Duodenal mucosa (tissue), 2 donors: ENCODE measurements around the gene CEP63.

Experiments
- H3K27ac ChIP-seq: one replicate; pipeline ENCODE4 v1.7.0; 2013; ENCODE audit warnings: low read depth, low read length
- H3K27me3 ChIP-seq, 2 donors: one replicate each; pipeline ENCODE4 v1.7.0; 2013; ENCODE audit warnings: low read length in 2 of 2, control low read depth in 1 of 2; ENCODE audit not compliant: insufficient read depth in 2 of 2, control insufficient read depth in 1 of 2
- H3K36me3 ChIP-seq, 2 donors: one replicate each; pipeline ENCODE4 v1.7.0; 2013; ENCODE audit warnings: low read length in 2 of 2, control low read depth in 1 of 2; ENCODE audit not compliant: insufficient read depth in 2 of 2, control insufficient read depth in 1 of 2
- H3K4me1 ChIP-seq, 2 donors: one replicate each; pipeline ENCODE4 v1.7.0; 2013; ENCODE audit warnings: low read length in 2 of 2, control low read depth in 1 of 2; ENCODE audit not compliant: insufficient read depth in 2 of 2, control insufficient read depth in 1 of 2
- H3K4me3 ChIP-seq, 2 donors: one replicate each; pipeline ENCODE4 v1.7.0; 2013; ENCODE audit warnings: low read length in 2 of 2, low read depth in 1 of 2
- H3K9ac ChIP-seq, 2 donors: one replicate each; pipeline ENCODE4 v1.7.0; 2013; ENCODE audit warnings: low read length in 2 of 2, low read depth in 1 of 2
- H3K9me3 ChIP-seq, 2 donors: one replicate each; pipeline ENCODE4 v1.7.0; 2013; ENCODE audit warnings: low read length in 2 of 2, control low read depth in 1 of 2; ENCODE audit not compliant: control insufficient read depth in 1 of 2

CEP63 gene

GRCh38 chr3:134466331-134466730 is 19.5 kb upstream of the CEP63 start:
- no peaks in the 10 kb centered on the region for H3K36me3 ChIP-seq
- H3K4me3 ChIP-seq = no peak overlapping the region
- H3K4me1 ChIP-seq = peaks cover 4 to 5% of the 10 kb centered on the region in 2 donors
- H3K27me3 ChIP-seq = no peaks in the 10 kb centered on the region
- H3K9me3 ChIP-seq = no peaks in the 10 kb centered on the region
- no peak overlapping the region for H3K9ac ChIP-seq
- H3K27ac ChIP-seq = no peak overlapping the region

GRCh38 chr3:134468519-134468918 is 17.3 kb upstream of the CEP63 start:
- H3K27ac ChIP-seq = no peak overlapping the region
- H3K4me1 ChIP-seq = peaks cover 4 to 5% of the 10 kb centered on the region in 2 donors
- no peaks in the 10 kb centered on the region for H3K36me3 ChIP-seq
- no peaks in the 10 kb centered on the region for H3K9me3 ChIP-seq
- H3K27me3 ChIP-seq = no peaks in the 10 kb centered on the region
- H3K4me3 ChIP-seq = no peak overlapping the region
- H3K9ac ChIP-seq = no peak overlapping the region

GRCh38 chr3:134471521-134472193 is 14.2 kb upstream of the CEP63 start:
- no peak overlapping the region for H3K9ac ChIP-seq
- H3K27ac ChIP-seq = no peak overlapping the region

GRCh38 chr3:134472831-134473230 is 13.0 kb upstream of the CEP63 start:
- Histone ChIP-seq H3K27ac (no peak overlapping the region), H3K9me3 (no peaks in the 10 kb centered on the region), H3K9ac (no peak overlapping the region), H3K27me3 (no peaks in the 10 kb centered on the region), H3K4me3 (no peak overlapping the region), H3K4me1 (no peaks in the 10 kb centered on the region), H3K36me3 (peaks cover 10 to 21% of the 10 kb centered on the region in 2 donors)

More at GRCh38 chr3:134471521-134472193, 14.2 kb upstream of the CEP63 start:
- Histone ChIP-seq H3K4me1 (no peaks in the 10 kb centered on the region), H3K9me3 (no peaks in the 10 kb centered on the region), H3K27me3 (no peaks in the 10 kb centered on the region), H3K36me3 (peaks cover 0 to 10% of the 10 kb centered on the region in 2 donors), H3K4me3 (no peak overlapping the region)

GRCh38 chr3:134473868-134474546 is 11.8 kb upstream of the CEP63 start:
- H3K4me3 ChIP-seq = no peak overlapping the region
- H3K4me1 ChIP-seq = no peaks in the 10 kb centered on the region
- H3K9ac ChIP-seq = no peak overlapping the region
- H3K27ac ChIP-seq = no peak overlapping the region
- H3K36me3 ChIP-seq = peaks cover 17 to 33% of the 10 kb centered on the region in 2 donors
- H3K9me3 ChIP-seq = no peaks in the 10 kb centered on the region
- H3K27me3 ChIP-seq = no peaks in the 10 kb centered on the region

GRCh38 chr3:134474956-134475355 is 10.9 kb upstream of the CEP63 start:
- Histone ChIP-seq H3K27me3 (no peaks in the 10 kb centered on the region), H3K4me1 (no peaks in the 10 kb centered on the region), H3K9me3 (no peaks in the 10 kb centered on the region), H3K9ac (no peak overlapping the region), H3K27ac (no peak overlapping the region), H3K36me3 (peaks cover 17 to 36% of the 10 kb centered on the region in 2 donors), H3K4me3 (no peak overlapping the region)

GRCh38 chr3:134476306-134476705 is 9.6 kb upstream of the CEP63 start:
- Histone ChIP-seq H3K9ac (no peak overlapping the region), H3K4me3 (no peak overlapping the region), H3K27me3 (no peaks in the 10 kb centered on the region), H3K27ac (no peak overlapping the region), H3K9me3 (no peaks in the 10 kb centered on the region), H3K36me3 (peaks cover 27 to 48% of the 10 kb centered on the region in 2 donors), H3K4me1 (no peaks in the 10 kb centered on the region)

GRCh38 chr3:134477002-134477401 is 8.9 kb upstream of the CEP63 start:
- no peak overlapping the region for H3K27ac ChIP-seq
- H3K27me3 ChIP-seq = no peaks in the 10 kb centered on the region
- H3K36me3 ChIP-seq = peaks cover 31 to 55% of the 10 kb centered on the region in 2 donors
- no peak overlapping the region for H3K4me3 ChIP-seq
- H3K9ac ChIP-seq = no peak overlapping the region
- no peaks in the 10 kb centered on the region for H3K4me1 ChIP-seq
- no peaks in the 10 kb centered on the region for H3K9me3 ChIP-seq

- no peak overlapping the region for H3K4me3 ChIP-seq
- H3K4me1 ChIP-seq = no peaks in the 10 kb centered on the region
- no peaks in the 10 kb centered on the region for H3K9me3 ChIP-seq
- H3K27me3 ChIP-seq = no peaks in the 10 kb centered on the region
- H3K27ac ChIP-seq = no peak overlapping the region
- no peak overlapping the region for H3K9ac ChIP-seq
- H3K36me3 ChIP-seq = peaks cover 38 to 62% of the 10 kb centered on the region in 2 donors
Measured at GRCh38 chr3:134477938-134478337, 7.9 kb upstream of the CEP63 start.

- no peak overlapping the region for H3K27ac ChIP-seq
- peaks cover 38 to 61% of the 10 kb centered on the region in 2 donors for H3K36me3 ChIP-seq
- no peaks in the 10 kb centered on the region for H3K27me3 ChIP-seq
- H3K4me3 ChIP-seq = no peak overlapping the region
- no peak overlapping the region for H3K9ac ChIP-seq
- no peaks in the 10 kb centered on the region for H3K9me3 ChIP-seq
- H3K4me1 ChIP-seq = peaks cover 12 to 14% of the 10 kb centered on the region in 2 donors
Measured at GRCh38 chr3:134480546-134480945, 5.3 kb upstream of the CEP63 start.
